Smooth muscle cell (in vitro differentiated cells): ENCODE measurements around the gene CAMSAP1. TPM values are rescaled to one million over a fixed set of nuclear protein-coding genes. Genes with fewer than 3 reads are reported as not detected.
"Not testable (repeated sequence)": the region's sequence is repeated elsewhere in the genome, so short reads cannot be mapped to it uniquely, and the experiment has no call there.

ENCODE experiments used
- DNase-seq: peaks from one replicate; lab custom pipeline; 2025; ENCODE audit not compliant: unreplicated experiment; lab: John Stamatoyannopoulos, UW
- H2AFZ ChIP-seq: fragments of 200-600 bp; sonication (generic); 2 replicates; pipeline ENCODE4 v1.6.0; 2016; ENCODE audit warnings: antibody characterized with exemption, low read depth, mild to moderate bottlenecking
- H3F3A ChIP-seq: fragments of 200-600 bp; sonication (generic); 2 replicates; pipeline ENCODE4 v1.6.0; 2017; ENCODE audit warnings: antibody characterized with exemption, low read depth
- H3K27ac ChIP-seq: fragments of 200-600 bp; sonication (generic); 2 replicates; pipeline ENCODE4 v1.5.1; 2016; ENCODE audit warnings: low read depth, mild to moderate bottlenecking
- H3K27me3 ChIP-seq: fragments of 200-600 bp; sonication (generic); 2 replicates; pipeline ENCODE4 v1.6.1; 2016; ENCODE audit warnings: low read depth, mild to moderate bottlenecking
- H3K36me3 ChIP-seq: fragments of 200-600 bp; sonication (generic); 2 replicates; pipeline ENCODE4 v1.5.1; 2016; ENCODE audit warnings: low read depth
- H3K4me1 ChIP-seq: fragments of 200-600 bp; sonication (generic); 2 replicates; pipeline ENCODE4 v1.5.1; 2016; ENCODE audit warnings: low read depth
- H3K4me2 ChIP-seq: fragments of 200-600 bp; sonication (generic); 2 replicates; pipeline ENCODE4 v1.6.0; 2016; ENCODE audit warnings: mild to moderate bottlenecking
- H3K4me3 ChIP-seq: fragments of 200-600 bp; sonication (generic); 2 replicates; pipeline ENCODE4 v1.5.1; 2016; ENCODE audit warnings: mild to moderate bottlenecking
- H3K79me2 ChIP-seq: fragments of 200-600 bp; sonication (generic); 2 replicates; pipeline ENCODE4 v1.6.0; 2016; ENCODE audit warnings: low read depth, mild to moderate bottlenecking
- H3K9ac ChIP-seq: fragments of 200-600 bp; sonication (generic); 2 replicates; pipeline ENCODE4 v1.6.0; 2016; ENCODE audit warnings: low read depth
- H3K9me3 ChIP-seq: fragments of 200-600 bp; sonication (generic); replicated peaks from 2 replicates; pipeline ENCODE4 v1.5.1; 2016; ENCODE audit warnings: low read depth
- H4K20me1 ChIP-seq: fragments of 200-600 bp; sonication (generic); 2 replicates; pipeline ENCODE4 v1.6.0; 2016; ENCODE audit warnings: low read depth
- CTCF ChIP-seq: fragments of 200-600 bp; sonication (generic); IDR thresholded peaks from 2 replicates; pipeline ENCODE4 v1.5.1; 2017; ENCODE audit warnings: borderline replicate concordance, mild to moderate bottlenecking, antibody characterized with exemption; ENCODE audit not compliant: insufficient read depth, poor library complexity, severe bottlenecking
- WGBS: methylation state at CpG from one replicate; pipeline ENCODE4 v1.1.7; 2016; ENCODE audit warnings: low lambda C conversion rate; 5-methylcytosine and 5-hydroxymethylcytosine counted together
- polyA plus RNA-seq: library from polyadenylated mRNA; unstranded; fragments of >200 nt; fragmentation: Nextera tagmentation; extraction: Ambion mirVana; gene quantifications from 2 replicates; pipeline ENCODE4 v1.2.1, GENCODE V29; 2016
- total RNA-seq: library from RNA; depleted of rRNA; stranded (reverse); fragments of >200 nt; gene quantifications from 2 replicates; pipeline ENCODE4 v1.2.3, GENCODE V29; 2014

Gene CAMSAP1
- total and polyA plus RNA-seq, 2 experiments from 2014 or later = 5.4 to 17.8 TPM

GRCh38 chr9:135893104-135893503, 14.2 kb downstream of the CAMSAP1 start:
- no peak for TF ChIP-seq CTCF
- Histone ChIP-seq H3K79me2 (peaks cover 100% of the 10 kb centered on the region), H3K4me1 (peaks cover 27% of the 10 kb centered on the region), H3F3A (no peaks in the 10 kb centered on the region), H3K9me3 (no peaks in the 10 kb centered on the region), H3K27me3 (no peaks in the 10 kb centered on the region), H3K4me2 (no peak overlapping the region), H2AFZ (no peak overlapping the region), H3K36me3 (no peaks in the 10 kb centered on the region), H3K9ac (no peak overlapping the region), H3K4me3 (no peak overlapping the region), H3K27ac (no peak overlapping the region), H4K20me1 (peaks cover 100% of the 10 kb centered on the region)
- no peak for DNase-seq
- WGBS = 86% methylated on average over 1 of the region's 1 CpG

GRCh38 chr9:135892327-135892726, 15.0 kb downstream of the CAMSAP1 start:
- WGBS = 98% methylated on average over 6 of the region's 6 CpGs
- not testable (repeated sequence) for H3K9me3 ChIP-seq, H3K9ac ChIP-seq, H3K36me3 ChIP-seq, H3K4me3 ChIP-seq, H3K4me2 ChIP-seq, H3K27ac ChIP-seq, H3K27me3 ChIP-seq, H2AFZ ChIP-seq, H3F3A ChIP-seq, DNase-seq
- H3K79me2 ChIP-seq = peaks cover 99% of the 10 kb centered on the region
- peaks cover 33% of the 10 kb centered on the region for H3K4me1 ChIP-seq
- H4K20me1 ChIP-seq = peaks cover 100% of the 10 kb centered on the region

GRCh38 chr9:135891027-135891631, 16.2 kb downstream of the CAMSAP1 start:
- H2AFZ ChIP-seq = no peak overlapping the region
- DNase-seq = no peak
- H3K27ac ChIP-seq = peak overlapping the region; percentile 27
- H3K4me1 ChIP-seq = peaks cover 42% of the 10 kb centered on the region
- H3K4me2 ChIP-seq = peak overlapping the region; percentile 6
- no peak for TF ChIP-seq CTCF
- H3K79me2 ChIP-seq = peaks cover 95% of the 10 kb centered on the region
- H3K36me3 ChIP-seq = no peaks in the 10 kb centered on the region
- H3K9me3 ChIP-seq = no peaks in the 10 kb centered on the region
- no peaks in the 10 kb centered on the region for H3K27me3 ChIP-seq
- 74% methylated on average over 8 of the region's 8 CpGs for WGBS
- peaks cover 100% of the 10 kb centered on the region for H4K20me1 ChIP-seq
- H3F3A ChIP-seq = no peaks in the 10 kb centered on the region
- H3K9ac ChIP-seq = no peak overlapping the region
- H3K4me3 ChIP-seq = no peak overlapping the region

GRCh38 chr9:135890190-135891026, 16.9 kb downstream of the CAMSAP1 start:
- H3K27me3 ChIP-seq = no peaks in the 10 kb centered on the region
- H4K20me1 ChIP-seq = peaks cover 100% of the 10 kb centered on the region
- H3K36me3 ChIP-seq = no peaks in the 10 kb centered on the region
- no peak overlapping the region for H3K4me3 ChIP-seq
- peaks cover 95% of the 10 kb centered on the region for H3K79me2 ChIP-seq
- H3K4me2 ChIP-seq = peak overlapping the region; percentile 8
- 71% methylated on average over 18 of the region's 18 CpGs for WGBS
- no peak for TF ChIP-seq CTCF
- H3F3A ChIP-seq = no peaks in the 10 kb centered on the region
- no peak overlapping the region for H3K9ac ChIP-seq
- H3K27ac ChIP-seq = peak overlapping the region; percentile 27
- H3K4me1 ChIP-seq = peaks cover 49% of the 10 kb centered on the region
- H3K9me3 ChIP-seq = no peaks in the 10 kb centered on the region
- DNase-seq = no peak
- no peak overlapping the region for H2AFZ ChIP-seq
